ENCODE results near the gene ERF. TPM values are rescaled to one million over a fixed set of nuclear protein-coding genes. Genes with fewer than 3 reads are reported as not detected.

Gene ERF
- 13.4 and 19.2 TPM in 2 replicates for total RNA-seq

GRCh38 chr19:42254850-42255765 is at the start of gene ERF:
Gene ERF (minus strand): TSS chr19:42255128. CDS start chr19:42254999, 129 bp downstream.

GRCh38 chr19:42301646-42302203 is 46.8 kb upstream of the ERF start, which contains the start of gene PRR19:
Gene PRR19 (plus strand): TSS chr19:42302132. CDS start chr19:42309585, 7,453 bp downstream.

GRCh38 chr19:42268704-42269477 is 14.0 kb upstream of the ERF start, which contains the start of gene CIC:
Gene CIC (plus strand): TSS chr19:42269252. CDS start chr19:42271784, 2,532 bp downstream.

GRCh38 chr19:42242512-42243409 is 12.2 kb downstream of the ERF start, which contains the start of gene GSK3A:
Gene GSK3A (minus strand): TSS chr19:42242602. CDS start chr19:42242465, 137 bp downstream.

GRCh38 chr19:42219812-42220750 is 34.8 kb downstream of the ERF start, which contains the start of gene ZNF526:
Gene ZNF526 (plus strand): TSS chr19:42220312. CDS start chr19:42224404, 4,092 bp downstream.

GRCh38 chr19:42217520-42218437 is 37.1 kb downstream of the ERF start, which contains the start of gene DEDD2:
Gene DEDD2 (minus strand): TSS chr19:42217677. CDS start chr19:42217007, 670 bp downstream.

Other genes starting within 250 kb of the ERF start
- gene GRIK5, start 184.9 kb downstream of the ERF start, total RNA-seq: 0.11 TPM in 1 of 2 replicates, not detected in the other
- gene ZNF574, start 179.0 kb downstream of the ERF start, total RNA-seq: 19.2 and 28.1 TPM in 2 replicates
- under 0.01 and 0.33 TPM in 2 replicates for gene POU2F2, start 122.7 kb downstream of the ERF start, total RNA-seq
- gene DEDD2, start 37.5 kb downstream of the ERF start, total RNA-seq: 12.2 and 16.4 TPM in 2 replicates
- gene ZNF526, start 34.8 kb downstream of the ERF start, total RNA-seq: 15.7 and 24.3 TPM in 2 replicates
- gene GSK3A, start 12.5 kb downstream of the ERF start, total RNA-seq: 17.3 and 26.6 TPM in 2 replicates
- 26.2 and 27.9 TPM in 2 replicates for gene CIC, start 14.1 kb upstream of the ERF start, total RNA-seq
- gene PRR19, start 47.0 kb upstream of the ERF start, total RNA-seq: 0.98 and 1.2 TPM in 2 replicates
- 57.3 and 61.4 TPM in 2 replicates for gene PAFAH1B3, start 47.5 kb upstream of the ERF start, total RNA-seq
- gene TMEM145, start 58.2 kb upstream of the ERF start, total RNA-seq: not detected in 2 replicates
- gene MEGF8, start 70.5 kb upstream of the ERF start, total RNA-seq: 35.9 and 41.6 TPM in 2 replicates
- 8.2 TPM in 1 of 2 replicates, not detected in the other for gene CNFN, start 135.2 kb upstream of the ERF start, total RNA-seq
- 2.4 and 5.1 TPM in 2 replicates for gene LIPE, start 172.3 kb upstream of the ERF start, total RNA-seq
- gene CXCL17, start 187.8 kb upstream of the ERF start, total RNA-seq: not detected in 2 replicates